RCC 7860 (cell line): ENCODE results near the gene GALNT18.

Experiments
- DNase-seq: peaks from one replicate; pipeline ENCODE4 v3.0.0-alpha.2; 2015; ENCODE audit warnings: low spot score
- FAIRE-seq: peaks from 2 replicates; lab custom pipeline; 2012; peaks lifted over from hg19 to GRCh38; lab: Jason Lieb, UNC

Gene GALNT18

GRCh38 chr11:11416502-11416901 lies 205.3 kb downstream of the GALNT18 start:
- DNase-seq (peak; percentile 66), FAIRE-seq (peak; percentile 82)

GRCh38 chr11:11415901-11416300 lies 205.9 kb downstream of the GALNT18 start:
- FAIRE-seq, result no peak

GRCh38 chr11:11414996-11415395 lies 206.8 kb downstream of the GALNT18 start:
- FAIRE-seq, result no peak

More at GRCh38 chr11:11415901-11416300, 205.9 kb downstream of the GALNT18 start:
- DNase-seq, result no peak

GRCh38 chr11:11413776-11414175 lies 208.0 kb downstream of the GALNT18 start:
- DNase-seq (no peak), FAIRE-seq (no peak)

More at GRCh38 chr11:11414996-11415395, 206.8 kb downstream of the GALNT18 start:
- DNase-seq, result no peak

GRCh38 chr11:11411401-11411985 lies 210.3 kb downstream of the GALNT18 start:
- FAIRE-seq (no peak), DNase-seq (no peak)

GRCh38 chr11:11409901-11410300 lies 211.9 kb downstream of the GALNT18 start:
- DNase-seq, result no peak
- no peak for FAIRE-seq

- FAIRE-seq (no peak), DNase-seq (no peak)
Observed at GRCh38 chr11:11409224-11409623, 212.6 kb downstream of the GALNT18 start.

GRCh38 chr11:11408436-11409221 lies 213.2 kb downstream of the GALNT18 start:
- DNase-seq, result no peak
- FAIRE-seq, result no peak

GRCh38 chr11:11407763-11408084 lies 214.1 kb downstream of the GALNT18 start:
- DNase-seq, result no peak
- no peak for FAIRE-seq

- DNase-seq (no peak), FAIRE-seq (no peak)
Observed at GRCh38 chr11:11407065-11407762, 214.6 kb downstream of the GALNT18 start.

GRCh38 chr11:11406652-11407051 lies 215.2 kb downstream of the GALNT18 start:
- FAIRE-seq (no peak), DNase-seq (no peak)

- DNase-seq (no peak), FAIRE-seq (no peak)
Observed at GRCh38 chr11:11403763-11404725, 217.8 kb downstream of the GALNT18 start.

- FAIRE-seq (no peak), DNase-seq (no peak)
Observed at GRCh38 chr11:11401960-11402535, 219.8 kb downstream of the GALNT18 start.

GRCh38 chr11:11400635-11401232 lies 221.1 kb downstream of the GALNT18 start:
- DNase-seq (no peak), FAIRE-seq (no peak)

GRCh38 chr11:11400121-11400520 lies 221.7 kb downstream of the GALNT18 start:
- DNase-seq (no peak), FAIRE-seq (no peak)

GRCh38 chr11:11397781-11398180 lies 224.0 kb downstream of the GALNT18 start:
- FAIRE-seq, result no peak

GRCh38 chr11:11397036-11397415 lies 224.8 kb downstream of the GALNT18 start:
- FAIRE-seq (no peak), DNase-seq (no peak)

More at GRCh38 chr11:11397781-11398180, 224.0 kb downstream of the GALNT18 start:
- no peak for DNase-seq

GRCh38 chr11:11396301-11397035 lies 225.3 kb downstream of the GALNT18 start:
- peak; percentile 63 for DNase-seq

GRCh38 chr11:11395126-11395525 lies 226.7 kb downstream of the GALNT18 start:
- FAIRE-seq (no peak), DNase-seq (no peak)

More at GRCh38 chr11:11396301-11397035, 225.3 kb downstream of the GALNT18 start:
- no peak for FAIRE-seq
